ENCODE data around the gene NPAS3. TPM values are rescaled to one million over a fixed set of nuclear protein-coding genes. Genes with fewer than 3 reads are reported as not detected.

The NPAS3 gene
- total and polyA plus RNA-seq, 2 donors (not counting 3 experiments of a cell fraction or from before 2014, with no cell fraction given): 0.10 to 0.13 TPM

- H3K4me3 ChIP-seq (replicated peaks in 1 of 3; ENCODE audit: insufficient read depth in 1 of 3, low read depth in 1 of 3, low read length in 3 of 3): no peak overlapping the region
- dilution Hi-C loops (cut with MboI; ENCODE audit: extremely low pct_ligation_motif_present, low sequenced_read_pairs) (no loop called here), intact Hi-C loops (cut with micrococcal nuclease) (no loop called here)
- H3K4me2 ChIP-seq (ENCODE audit: insufficient read depth, low read length): no peak overlapping the region
- H3K9me3 ChIP-seq (replicated peaks; ENCODE audit: control insufficient read depth, insufficient read depth, low read length): no peaks in the 10 kb centered on the region
- ChIA-PET CTCF (no interaction called here), POLR2A (no interaction called here)
- FAIRE-seq (no peak), DNase-seq (ENCODE audit: low read depth, low spot score) (no peak)
- H3K4me1 ChIP-seq (ENCODE audit: control insufficient read depth, extremely low read depth, insufficient read depth, low read length): no peaks in the 10 kb centered on the region
- H3K9ac ChIP-seq (replicated peaks; ENCODE audit: extremely low read depth, insufficient read depth, low read length): no peak overlapping the region
- H3K27me3 ChIP-seq (ENCODE audit: control insufficient read depth in 2 of 2, insufficient read depth in 2 of 2, low read length in 2 of 2): peaks cover 0 to 4% of the 10 kb centered on the region in 2 experiments
- no peak overlapping the region for H2AFZ ChIP-seq (ENCODE audit: low read depth, low read length)
- H3K9me1 ChIP-seq (replicated peaks; ENCODE audit: control insufficient read depth, extremely low read depth, insufficient read depth, low read length): no peaks in the 10 kb centered on the region
- no peaks in the 10 kb centered on the region for H3K79me2 ChIP-seq (ENCODE audit: control insufficient read depth, insufficient read depth, low read length)
- no peaks in the 10 kb centered on the region for H4K20me1 ChIP-seq (replicated peaks; ENCODE audit: control insufficient read depth, extremely low read depth, insufficient read depth, low read length)
- BruUV-seq (replicated peaks): no TSS peak
- no peak overlapping the region for H3K27ac ChIP-seq (ENCODE audit: insufficient read depth, low read depth, low read length)
- no peak for TF ChIP-seq MAX (IDR thresholded peaks at IDR 0.05; ENCODE audit: insufficient read depth, insufficient read length)
- no peak for TF ChIP-seq POLR2AphosphoS5 (IDR thresholded peaks at IDR 0.05; ENCODE audit: insufficient read depth, low read depth, low read length)
- no peak for TF ChIP-seq GATA2 (IDR thresholded peaks at IDR 0.05; ENCODE audit: insufficient read depth, insufficient read length, low read depth, low read length)
- TF ChIP-seq FOS (IDR thresholded peaks at IDR 0.05; ENCODE audit: borderline replicate concordance, insufficient read depth, low read length): no peak
- no peak for TF ChIP-seq MYC (IDR thresholded peaks at IDR 0.05; ENCODE audit: low read depth, low read length)
- TF ChIP-seq EZH2 (IDR thresholded peaks at IDR 0.05; ENCODE audit: borderline replicate concordance, low read depth, low read length, severe bottlenecking): no peak
- TF ChIP-seq POLR2A (IDR thresholded peaks at IDR 0.05; ENCODE audit: low read depth, low read length): no peak
- TF ChIP-seq CTCF (IDR thresholded peaks at IDR 0.05; ENCODE audit: extremely low read depth in 1 of 2, insufficient read depth in 1 of 2, low read depth in 1 of 2, low read length in 2 of 2): no peak
- TF ChIP-seq JUN (IDR thresholded peaks at IDR 0.05; ENCODE audit: borderline replicate concordance, insufficient read depth, insufficient read length, low read depth): no peak
- H3K36me3 ChIP-seq (ENCODE audit: control insufficient read depth in 2 of 2, extremely low read depth in 1 of 2, insufficient read depth in 2 of 2, low read length in 2 of 2): no peaks in the 10 kb centered on the region
These were observed 466.4 kb downstream of the NPAS3 start for GRCh38 chr14:33404964-33405574.

Data from endothelial cell of umbilical vein (primary cell).